Measurements from ENCODE around the gene WDR86. TPM values are rescaled to one million over a fixed set of nuclear protein-coding genes. Genes with fewer than 3 reads are reported as not detected.

WDR86 gene
- total and polyA plus RNA-seq, 2 of the 8 experiments (the other 6 are each of a cell fraction or from before 2014, with no cell fraction given): 12.7 to 15.8 TPM

- Histone ChIP-seq H2AK5ac (ENCODE audit: low read depth, low read length) (no peak overlapping the region), H3K36me3 (ENCODE audit: control insufficient read depth in 2 of 4, insufficient read depth in 4 of 4, low read length in 3 of 4) (no peaks in the 10 kb centered on the region; a peak in 1 of 8 replicates), H3K14ac (ENCODE audit: insufficient read length) (no peak overlapping the region), H4K8ac (ENCODE audit: extremely low read depth, insufficient read depth, low read length) (no peak overlapping the region), H3K4me2 (ENCODE audit: insufficient read depth in 1 of 2, low read depth in 2 of 2, low read length in 2 of 2) (no peak overlapping the region), H2BK12ac (ENCODE audit: low read depth, low read length) (no peak overlapping the region), H4K20me1 (replicated peaks in 1 of 2; ENCODE audit: control insufficient read depth in 1 of 2, insufficient read depth in 2 of 2, low read length in 2 of 2) (peaks cover 0 to 2% of the 10 kb centered on the region in 2 experiments), H2AFZ (ENCODE audit: low read length) (no peak overlapping the region), H3K27me3 (replicated peaks in 1 of 4; ENCODE audit: control insufficient read depth in 3 of 4, extremely low read depth in 1 of 4, insufficient read depth in 3 of 4, low read length in 3 of 4) (peaks cover 0 to 12% (median 7%) of the 10 kb centered on the region in 4 experiments; a peak in 4 of 7 replicates), H2BK120ac (replicated peaks; ENCODE audit: low read depth, low read length) (no peak overlapping the region), H3K23ac (ENCODE audit: insufficient read length) (no peak overlapping the region), H3K9me3 (ENCODE audit: insufficient read depth in 2 of 2, low read depth in 1 of 2, low read length in 1 of 2) (no peaks in the 10 kb centered on the region), H3K4me3 (ENCODE audit: extremely low read depth in 1 of 4, insufficient read depth in 2 of 4, low read depth in 3 of 4, low read length in 4 of 4) (no peak overlapping the region), H4K91ac (replicated peaks; ENCODE audit: insufficient read length, low read length) (no peak overlapping the region), H3K79me1 (ENCODE audit: low read depth, low read length) (no peaks in the 10 kb centered on the region; the same call in 1 of the 2 replicates), H3K56ac (replicated peaks; ENCODE audit: insufficient read length, low read depth, low read length) (no peak overlapping the region), H2BK15ac (ENCODE audit: low read length) (no peak overlapping the region), H3K23me2 (ENCODE audit: low read depth, low read length) (peaks cover 19% of the 10 kb centered on the region), H3K9ac (replicated peaks in 1 of 4; ENCODE audit: extremely low read depth in 1 of 4, low read depth in 3 of 4, low read length in 3 of 4) (no peak overlapping the region), H3K27ac (ENCODE audit: low read depth, low read length) (no peak overlapping the region), H2BK20ac (ENCODE audit: low read length) (no peak overlapping the region), H2BK5ac (ENCODE audit: low read depth, low read length) (no peak overlapping the region), H3K18ac (ENCODE audit: extremely low read depth, low read length) (peak overlapping the region; percentile 60), H3K79me2 (ENCODE audit: control insufficient read depth in 1 of 2, insufficient read depth in 2 of 2, low read length in 2 of 2) (no peaks in the 10 kb centered on the region), H3K4me1 (replicated peaks in 1 of 4; ENCODE audit: control insufficient read depth in 3 of 4, insufficient read depth in 4 of 4, low read length in 3 of 4) (peaks cover 3 to 17% (median 10%) of the 10 kb centered on the region in 4 experiments), H3K4ac (replicated peaks; ENCODE audit: insufficient read length, low read depth, low read length) (no peak overlapping the region), H4K5ac (ENCODE audit: insufficient read length, low read depth, low read length) (no peak overlapping the region)
- DNase-seq (ENCODE audit: low read depth in 1 of 2, low spot score in 2 of 2) (no peak), FAIRE-seq (no peak)
- CTCF ChIA-PET (ENCODE audit: partially characterized antibody): interaction anchor here (0.7 to 2.7 kb wide), 3 partner anchors 9 to 43 kb away, joined by 3 to 15 read pairs (median 5); no protein-coding TSS in a partner anchor
- POLR2A ChIA-PET (ENCODE audit: partially characterized antibody): interaction anchor here (0.6 to 2.3 kb wide), 4 partner anchors 11 to 112 kb away, joined by 3 to 5 read pairs (median 3); no protein-coding TSS in a partner anchor
- WGBS, 2 experiments (ENCODE audit: extremely low coverage in 1 of 2, insufficient coverage in 1 of 2, insufficient read length in 1 of 2, insufficient replicate concordance in 2 of 2, low coverage in 1 of 2, low lambda C conversion rate in 2 of 2, missing lambda C conversion rate in 1 of 2): 88% methylated on average over 10 of the region's 10 CpGs; no CpG with 5 or more reads in 1 of the 2 experiments
- TF ChIP-seq FOSL1 (IDR thresholded peaks at IDR 0.05; ENCODE audit: insufficient read depth, low read depth, low read length): no peak
- no peak for TF ChIP-seq KDM5A (IDR thresholded peaks at IDR 0.05; ENCODE audit: low read length)
- TF ChIP-seq CTCF (IDR thresholded peaks at IDR 0.05; ENCODE audit: control extremely low read depth in 1 of 3, insufficient read depth in 1 of 3, low read depth in 1 of 3, low read length in 3 of 3): no peak
- no peak for TF ChIP-seq TAF7 (optimal IDR thresholded peaks at IDR 0.05; ENCODE audit: borderline replicate concordance, low read depth, low read length)
Observed at GRCh38 chr7:151405588-151405987, 4.2 kb downstream of the WDR86 start.
